Measurements from ENCODE around the gene RAB1B.

- TF ChIP-seq CTCF (conservative IDR thresholded peaks at IDR 0.05; ENCODE audit: low read depth, low read length), result no peak
- TF ChIP-seq EZH2 (IDR thresholded peaks at IDR 0.05; ENCODE audit: low read length, unreplicated experiment), result no peak
- TF ChIP-seq EZH2phosphoT487 (IDR thresholded peaks at IDR 0.05; ENCODE audit: borderline replicate concordance, low read length), result no peak
These were observed 18.3 kb downstream of the RAB1B start for GRCh38 chr11:66286699-66287098.

Data from PC-3 (cell line).